HG02973 (cell line): ENCODE results near the gene GP5.

Experiments
- ATAC-seq: cut with Tn5 transposase; IDR thresholded peaks from one replicate; pipeline ENCODE4 v1.9.1; 2021; ENCODE audit warnings: moderate library complexity; ENCODE audit not compliant: unreplicated experiment

Gene GP5, protein sequence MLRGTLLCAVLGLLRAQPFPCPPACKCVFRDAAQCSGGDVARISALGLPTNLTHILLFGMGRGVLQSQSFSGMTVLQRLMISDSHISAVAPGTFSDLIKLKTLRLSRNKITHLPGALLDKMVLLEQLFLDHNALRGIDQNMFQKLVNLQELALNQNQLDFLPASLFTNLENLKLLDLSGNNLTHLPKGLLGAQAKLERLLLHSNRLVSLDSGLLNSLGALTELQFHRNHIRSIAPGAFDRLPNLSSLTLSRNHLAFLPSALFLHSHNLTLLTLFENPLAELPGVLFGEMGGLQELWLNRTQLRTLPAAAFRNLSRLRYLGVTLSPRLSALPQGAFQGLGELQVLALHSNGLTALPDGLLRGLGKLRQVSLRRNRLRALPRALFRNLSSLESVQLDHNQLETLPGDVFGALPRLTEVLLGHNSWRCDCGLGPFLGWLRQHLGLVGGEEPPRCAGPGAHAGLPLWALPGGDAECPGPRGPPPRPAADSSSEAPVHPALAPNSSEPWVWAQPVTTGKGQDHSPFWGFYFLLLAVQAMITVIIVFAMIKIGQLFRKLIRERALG

GRCh38 chr3:194399166-194399565 lies at the start of gene GP5:
GP5 (minus strand) TSS chr3:194399266; CDS start chr3:194398282, 984 bp downstream.
- no peak for ATAC-seq

GRCh38 chr3:194447657-194448056 lies 48.6 kb upstream of the GP5 start:
- no peak for ATAC-seq

DNA sequence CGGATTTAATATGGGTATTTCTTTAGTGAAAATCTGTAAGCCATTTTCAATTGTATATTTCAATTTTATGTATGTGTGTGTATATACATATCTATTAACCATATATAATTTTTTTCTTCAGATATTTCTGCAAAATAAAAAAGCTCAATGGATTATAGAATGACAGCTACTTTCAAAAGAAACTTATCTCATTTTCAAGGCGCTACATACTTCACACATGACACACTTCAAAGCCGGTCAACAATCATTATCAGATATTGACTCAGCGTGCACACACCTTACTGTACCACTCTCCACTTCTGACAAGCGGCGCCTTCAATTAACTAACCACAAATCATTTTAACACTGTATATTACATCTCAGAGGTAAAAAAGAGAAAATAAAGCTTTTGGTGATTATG lies 48.1 kb upstream of the GP5 start:
- ATAC-seq, result no peak

- ATAC-seq, result no peak
These were observed 47.7 kb upstream of the GP5 start for GRCh38 chr3:194446754-194447153.

- no peak for ATAC-seq
These were observed 47.1 kb upstream of the GP5 start for GRCh38 chr3:194446172-194446571.

- ATAC-seq, result no peak
These were observed 44.8 kb upstream of the GP5 start for GRCh38 chr3:194443901-194444300.

GRCh38 chr3:194440756-194441155 lies 41.7 kb upstream of the GP5 start:
- ATAC-seq, result no peak

DNA sequence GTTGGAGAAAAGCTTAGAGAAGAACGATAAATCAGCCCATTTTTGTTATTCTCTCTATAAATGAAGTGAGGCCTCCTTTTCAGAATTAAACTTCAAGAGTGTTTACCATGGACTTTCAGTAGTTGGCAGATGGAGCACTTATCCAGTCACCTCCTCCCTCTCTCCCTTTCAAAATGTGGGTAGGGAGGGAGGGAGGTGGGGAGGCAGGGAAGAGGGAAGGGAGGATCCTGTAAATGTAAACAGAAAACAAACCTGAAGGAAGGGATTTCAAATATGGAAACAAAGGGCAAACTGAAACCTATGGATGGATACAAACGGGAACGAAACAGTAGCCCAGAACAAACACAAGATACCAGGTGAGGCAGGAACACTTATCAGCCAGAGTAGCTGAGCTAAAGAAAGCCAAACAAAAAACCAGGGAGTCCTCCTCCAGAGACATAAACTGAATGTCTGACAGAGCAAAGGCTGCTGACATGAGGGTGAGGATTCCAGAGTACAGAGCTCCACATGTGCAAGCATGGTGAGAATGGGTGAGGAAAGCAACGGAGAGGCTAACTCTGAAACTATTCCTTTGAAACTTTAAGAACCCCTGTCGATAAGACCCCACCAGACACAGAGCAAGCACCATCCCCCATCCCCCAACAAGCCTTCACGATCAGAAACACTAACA lies 41.0 kb upstream of the GP5 start:
- ATAC-seq, result no peak

DNA sequence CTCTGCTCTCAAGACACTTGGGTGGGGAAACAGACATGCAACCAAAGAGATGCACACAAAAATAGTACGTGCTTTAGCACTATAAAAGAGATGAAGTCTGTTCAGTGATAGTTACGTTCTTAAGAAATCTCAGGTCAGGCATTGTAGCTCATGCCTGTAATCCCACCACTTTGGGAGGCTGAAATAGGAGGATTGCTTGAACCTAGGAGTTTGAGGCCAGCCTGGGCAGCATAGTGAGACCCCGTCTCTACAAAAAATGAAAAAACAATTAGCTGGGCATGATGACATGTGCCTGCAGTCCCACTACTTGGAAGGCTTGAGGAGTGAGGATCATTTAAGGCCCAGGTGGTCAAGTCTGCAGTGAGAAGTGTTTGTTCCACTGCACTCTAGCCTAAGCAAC lies 35.4 kb upstream of the GP5 start:
- no peak for ATAC-seq

- ATAC-seq, result no peak
These were observed 32.5 kb upstream of the GP5 start for GRCh38 chr3:194431554-194431953.

GRCh38 chr3:194425399-194425798 lies 26.3 kb upstream of the GP5 start:
- ATAC-seq, result no peak

GRCh38 chr3:194424953-194425352 lies 25.9 kb upstream of the GP5 start:
- ATAC-seq, result no peak

DNA sequence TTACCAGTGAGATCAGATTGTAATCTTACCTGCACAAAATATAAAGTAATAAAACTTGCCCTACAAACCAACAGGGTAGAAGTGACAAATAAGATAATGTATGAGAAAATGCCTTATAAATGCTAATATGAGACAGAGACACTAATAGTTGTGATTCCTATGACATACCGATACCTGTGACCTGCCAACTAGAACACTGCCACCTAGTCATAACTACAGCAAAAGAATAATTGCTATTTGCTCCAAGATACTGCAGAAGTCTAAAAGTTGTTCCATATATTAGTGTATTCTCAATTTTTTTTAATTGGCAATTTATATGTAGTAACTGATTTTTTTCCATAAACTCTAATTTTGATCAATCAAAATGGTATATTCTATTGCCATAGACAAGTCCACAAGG lies 25.3 kb upstream of the GP5 start:
- no peak for ATAC-seq

- no peak for ATAC-seq
These were observed 24.3 kb upstream of the GP5 start for GRCh38 chr3:194423317-194423716.

- ATAC-seq, result no peak
These were observed 23.1 kb upstream of the GP5 start for GRCh38 chr3:194422188-194422587.

DNA sequence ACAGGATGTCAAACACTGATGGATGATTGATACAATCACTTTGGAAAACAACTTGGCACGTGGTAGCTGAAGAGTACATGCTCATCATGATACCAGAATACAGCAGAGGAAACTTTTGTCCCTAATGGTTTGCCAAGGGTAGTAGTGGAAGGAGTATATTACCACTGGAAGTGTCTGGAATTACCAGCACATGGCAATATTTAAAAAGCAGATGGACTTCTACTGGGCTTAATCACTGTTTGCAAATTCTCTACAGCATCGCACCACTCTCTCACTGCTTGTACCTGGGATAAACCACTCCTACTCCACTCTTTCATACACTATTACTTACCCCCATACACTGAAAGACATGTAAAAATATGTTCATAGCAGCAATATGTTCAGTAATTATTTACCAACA lies 19.6 kb upstream of the GP5 start:
- no peak for ATAC-seq

GRCh38 chr3:194407423-194407822 lies 8.4 kb upstream of the GP5 start:
- no peak for ATAC-seq

- ATAC-seq, result no peak
These were observed 6.7 kb upstream of the GP5 start for GRCh38 chr3:194405766-194406165.

DNA sequence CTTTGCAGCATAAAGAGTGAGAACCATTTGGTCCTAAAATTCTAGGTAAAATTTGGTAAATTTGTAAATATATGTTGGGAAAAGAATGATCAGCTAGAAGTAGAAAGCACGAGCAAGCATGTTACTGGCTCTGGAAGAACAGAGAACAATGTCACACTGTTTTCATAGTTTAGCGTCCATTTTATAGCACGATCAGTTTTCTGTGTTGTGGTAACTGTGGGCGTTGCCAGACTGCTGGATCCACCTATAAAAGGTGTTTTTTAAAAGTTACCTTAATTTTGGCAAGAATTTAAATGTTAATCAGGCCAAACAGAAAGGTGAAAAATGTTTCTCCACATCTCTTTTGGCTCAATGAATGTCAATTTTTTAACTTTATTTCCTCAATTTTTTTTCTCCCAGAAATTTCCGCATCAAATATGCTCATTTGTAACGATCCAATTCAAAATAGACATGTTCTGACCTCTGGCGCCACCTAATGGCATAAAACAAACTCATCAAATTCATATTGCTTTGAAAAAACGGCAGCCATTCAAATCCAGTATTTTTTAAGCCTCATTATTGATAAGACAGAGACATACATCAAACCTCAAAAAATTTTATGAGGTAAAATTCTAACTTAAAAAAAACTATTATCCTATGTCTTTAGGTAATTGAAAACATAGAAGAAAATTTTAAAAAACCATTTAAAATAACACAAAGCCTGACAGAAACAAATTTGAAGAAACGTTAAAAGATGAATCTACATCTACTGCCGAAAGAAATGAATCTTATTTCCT lies 5.5 kb upstream of the GP5 start:
- ATAC-seq, result no peak

DNA sequence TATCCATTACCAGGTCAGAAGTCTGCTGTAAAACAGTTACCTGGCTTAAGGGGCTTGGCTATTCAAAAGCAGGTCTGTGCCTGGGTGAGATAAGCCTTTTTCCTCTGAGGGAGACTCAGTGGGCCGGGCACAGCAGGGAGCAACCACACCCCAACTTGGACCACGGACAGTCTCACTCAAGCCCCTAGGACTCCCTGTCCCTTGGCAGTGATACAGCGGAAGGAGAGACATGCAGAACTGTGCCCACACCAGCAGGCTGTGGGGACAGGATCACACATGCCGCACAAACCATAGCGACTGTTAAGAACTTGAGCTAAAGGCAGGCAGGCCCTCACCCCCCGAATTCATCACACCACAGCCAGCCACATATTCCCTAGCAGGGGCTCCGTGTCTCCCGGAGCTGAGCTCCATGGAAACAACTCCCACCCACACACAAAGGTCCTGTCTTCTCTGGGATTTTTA lies 2.8 kb upstream of the GP5 start:
- no peak for ATAC-seq

GRCh38 chr3:194401346-194401745 lies 2.3 kb upstream of the GP5 start:
- no peak for ATAC-seq
